HuH-7 (cell line): ENCODE measurements around the gene HLA-DOA.

Experiments
- DNase-seq: peaks from one replicate; pipeline ENCODE4 v3.0.0; 2011; ENCODE audit warnings: low spot score

Gene HLA-DOA

DNA sequence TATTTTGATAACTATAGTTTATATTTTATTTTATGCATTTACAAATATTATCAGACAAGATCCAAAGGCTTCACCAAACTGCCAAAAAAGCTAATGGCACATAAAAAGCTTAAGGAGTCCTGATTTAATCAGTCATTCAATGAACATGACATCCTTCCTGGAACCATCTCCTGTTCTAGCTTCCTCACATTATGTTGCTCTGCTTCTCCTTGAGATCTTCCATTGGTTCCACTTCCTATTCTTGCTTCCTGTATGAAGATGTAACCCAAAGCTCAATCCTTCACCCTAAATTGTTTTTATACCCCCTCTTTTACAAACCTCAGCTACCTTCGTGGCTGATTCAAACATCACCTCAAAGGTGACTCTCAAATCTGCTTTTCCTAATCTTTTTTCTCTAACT lies 45.5 kb downstream of the HLA-DOA start:
- DNase-seq, result no peak

DNA sequence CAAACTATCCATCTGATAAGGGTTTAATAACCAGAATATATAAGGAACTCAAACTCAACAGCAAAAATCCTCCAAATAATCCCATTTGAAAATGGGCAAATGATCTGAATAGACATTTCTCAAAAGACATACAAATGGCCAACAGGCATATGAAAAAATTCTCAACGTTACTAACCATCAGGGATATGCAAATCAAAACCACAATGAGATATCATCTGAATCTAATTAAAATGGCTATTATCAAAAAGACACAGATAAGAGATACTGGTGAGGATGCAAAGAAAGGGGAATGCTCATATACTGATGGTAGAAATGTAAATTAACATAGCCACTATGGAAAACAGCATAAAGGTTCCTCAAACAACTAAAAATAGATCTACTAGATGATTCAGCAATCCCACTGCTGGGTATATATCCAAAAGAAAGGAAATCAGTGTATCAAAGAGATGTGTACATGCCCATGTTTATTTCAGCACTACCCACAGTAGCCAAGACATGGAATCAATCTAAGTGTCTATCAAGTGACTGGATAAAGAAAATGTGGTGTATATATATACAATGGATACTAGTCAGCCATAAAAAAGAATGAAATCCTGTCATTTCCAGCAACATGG lies 47.1 kb downstream of the HLA-DOA start:
- DNase-seq, result no peak

GRCh38 chr6:32960563-32960962 lies 48.8 kb downstream of the HLA-DOA start:
- no peak for DNase-seq

DNA sequence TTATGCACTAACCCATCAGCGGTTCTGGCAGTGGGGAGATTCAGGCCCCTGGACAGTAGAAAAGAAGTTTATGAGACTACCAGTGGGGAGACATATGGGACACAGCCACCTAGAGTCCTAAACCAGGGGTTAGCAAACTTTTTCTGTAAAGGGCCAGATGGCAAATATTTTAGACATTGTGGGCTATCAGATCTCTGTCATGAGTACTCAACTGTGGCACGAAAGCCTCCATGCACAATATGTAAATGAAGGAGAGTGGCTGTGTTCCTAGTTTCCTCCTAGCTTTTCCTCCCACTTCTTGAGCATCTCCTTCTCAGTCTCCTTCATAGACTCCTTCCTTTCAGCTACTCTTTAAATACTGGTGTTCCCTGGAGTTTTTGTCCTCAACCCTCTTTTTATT lies 53.2 kb downstream of the HLA-DOA start:
- no peak for DNase-seq

GRCh38 chr6:32954986-32955802 lies 54.2 kb downstream of the HLA-DOA start:
- no peak for DNase-seq

DNA sequence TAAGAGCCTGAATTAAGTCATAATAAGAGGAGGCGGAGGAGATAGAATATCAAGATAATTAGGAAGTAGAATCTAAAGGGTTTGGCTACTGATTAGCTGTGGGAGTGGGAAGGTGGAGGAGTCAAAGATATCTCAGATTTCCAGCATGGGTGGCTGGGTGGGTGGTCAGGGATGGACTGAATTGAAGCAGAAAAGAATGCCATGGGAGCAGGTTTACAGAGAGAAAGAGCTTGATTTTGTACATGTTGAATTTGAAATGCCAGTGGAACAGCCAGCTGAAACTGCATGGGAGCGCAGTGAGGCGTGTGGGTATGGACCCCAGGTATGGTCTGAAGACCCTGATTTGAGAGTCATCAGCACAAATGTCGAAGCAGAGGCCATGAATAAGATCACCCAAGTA lies 55.1 kb downstream of the HLA-DOA start:
- no peak for DNase-seq
